Effector CD8-positive, alpha-beta T cell (primary cell): ENCODE results near the gene STIM1.
"Not testable (repeated sequence)": the region's sequence is repeated elsewhere in the genome, so short reads cannot be mapped to it uniquely, and the experiment has no call there.

Source experiments
- DNase-seq: peaks from one replicate; lab custom pipeline; 2025; lab: John Stamatoyannopoulos, UW

Gene STIM1

DNA sequence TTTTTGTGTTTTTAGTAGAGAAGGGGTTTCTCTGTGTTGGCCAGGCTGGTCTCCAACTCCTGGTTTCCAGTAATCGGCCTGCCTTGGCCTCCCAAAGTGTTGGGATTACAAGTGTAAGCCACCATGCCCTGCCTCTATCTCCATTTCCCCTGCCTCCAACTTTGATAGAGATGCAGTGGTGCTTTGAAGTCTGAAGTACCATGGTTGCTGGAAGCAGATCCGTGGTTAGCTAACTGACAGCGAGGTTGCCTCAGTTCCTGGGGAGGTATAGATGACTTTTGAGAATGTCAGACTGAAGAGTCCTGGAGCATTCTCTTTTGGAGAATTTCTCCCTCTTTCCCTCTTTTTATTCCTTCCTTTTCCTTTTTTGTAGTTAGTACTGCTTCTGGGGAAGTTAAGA, 127.6 kb downstream of the STIM1 start:
- no peak for DNase-seq

DNA sequence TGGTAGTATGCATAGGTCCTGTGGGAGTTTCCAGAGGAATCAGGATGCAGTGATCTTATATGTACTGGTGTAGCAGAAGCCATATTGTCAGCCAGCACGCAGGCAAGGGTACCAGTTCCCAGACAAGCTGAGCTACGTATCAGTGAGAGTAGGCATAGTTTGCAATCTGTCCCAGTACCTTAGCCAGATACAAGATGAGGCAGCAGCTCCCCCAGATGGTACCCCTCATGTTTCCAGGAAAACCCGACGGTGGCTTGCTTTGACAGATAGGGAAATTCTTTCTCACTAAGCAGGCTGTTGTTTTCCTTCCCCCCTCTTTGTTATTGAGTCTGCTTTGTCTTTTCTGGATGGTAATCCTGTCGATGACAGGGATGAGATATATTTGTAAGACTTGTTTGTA, 129.4 kb downstream of the STIM1 start:
- peak; percentile 5 for DNase-seq

DNA sequence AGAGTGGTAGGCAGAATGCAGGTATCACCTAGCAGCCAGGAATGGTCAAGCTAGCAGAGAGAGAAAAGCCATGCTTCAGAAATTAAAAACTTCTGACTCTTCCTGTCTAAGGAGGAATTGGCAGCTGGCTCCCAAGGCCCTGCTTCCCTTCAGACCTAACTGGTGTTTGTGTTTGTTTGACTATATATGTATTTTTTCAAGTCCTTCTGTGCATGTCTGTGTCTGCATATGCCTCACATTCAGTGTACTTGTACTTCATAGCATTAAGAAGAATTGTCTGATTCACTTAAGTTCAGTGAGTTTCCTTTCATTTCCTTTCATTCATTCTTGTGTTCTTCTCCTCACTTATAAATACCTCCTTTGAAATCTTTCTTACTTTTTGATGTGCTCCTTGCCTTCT, 130.2 kb downstream of the STIM1 start:
- DNase-seq, result no peak

DNA sequence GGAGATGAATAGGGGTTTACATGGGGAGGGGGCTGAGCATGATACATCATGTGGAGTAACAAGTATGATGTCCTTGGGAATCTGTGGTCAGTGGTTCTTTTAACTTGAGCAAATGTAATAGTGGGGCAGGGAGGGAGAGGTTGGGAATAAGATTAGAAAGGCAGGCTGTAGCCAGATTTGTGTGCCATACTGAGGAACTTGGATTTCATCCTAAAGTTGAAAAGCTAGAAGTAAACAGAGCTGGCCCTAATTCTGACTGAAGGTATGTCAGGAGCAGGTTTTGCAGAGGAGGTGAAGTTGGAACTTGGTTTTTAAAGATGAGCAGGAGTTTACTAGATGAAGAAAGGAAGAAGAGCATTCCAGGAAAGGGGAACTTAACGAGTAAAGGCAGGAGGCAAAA, 130.8 kb downstream of the STIM1 start:
- DNase-seq, result no peak

DNA sequence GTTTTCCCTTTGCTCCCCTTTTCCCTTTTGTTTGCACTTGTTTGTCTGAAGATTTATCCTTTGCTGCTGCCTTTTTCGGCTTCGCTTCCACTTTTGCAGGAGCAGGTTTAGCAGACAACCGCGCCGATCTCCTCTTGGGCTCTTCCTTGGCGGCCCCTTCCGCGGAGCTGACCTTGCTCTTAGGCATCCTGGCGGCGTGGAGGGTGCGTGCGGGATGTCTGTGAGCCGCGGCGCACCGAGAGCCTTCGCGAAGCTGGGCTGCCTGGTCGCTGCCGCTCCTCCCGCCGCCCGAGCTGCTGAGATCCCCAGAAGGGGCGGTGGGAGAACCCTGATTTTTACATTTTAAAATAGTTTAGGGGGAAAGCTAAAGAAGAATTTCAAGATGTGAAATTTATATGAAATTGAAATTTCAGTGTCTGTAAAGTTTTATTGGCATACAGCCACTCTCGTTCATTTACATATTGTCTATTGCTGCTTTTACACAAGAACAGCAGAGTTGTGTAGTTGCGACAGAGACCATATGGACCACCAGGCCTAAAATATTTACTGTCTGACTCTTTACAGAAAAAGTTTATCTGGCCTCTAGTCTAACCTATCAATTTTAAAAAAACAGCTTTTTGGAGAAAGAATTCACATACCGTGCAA, 133.9 kb downstream of the STIM1 start:
- no peak for DNase-seq

DNA sequence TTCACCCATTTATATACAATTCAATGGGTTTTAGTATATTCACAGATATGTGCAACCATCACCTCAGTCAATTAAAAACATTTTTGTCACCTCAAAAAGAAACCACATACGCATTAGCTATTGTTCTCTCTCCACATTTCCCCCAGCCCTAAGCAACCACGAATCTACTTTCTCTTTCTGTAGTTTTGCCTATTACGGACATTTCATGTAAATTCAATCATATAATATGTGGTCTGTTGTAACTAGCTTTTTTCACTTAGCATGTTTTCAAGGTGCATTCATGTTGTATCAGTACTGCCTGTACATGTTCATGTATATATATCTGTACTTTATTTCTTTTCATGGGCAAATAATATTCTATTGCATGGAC, 134.4 kb downstream of the STIM1 start:
- no peak for DNase-seq

DNA sequence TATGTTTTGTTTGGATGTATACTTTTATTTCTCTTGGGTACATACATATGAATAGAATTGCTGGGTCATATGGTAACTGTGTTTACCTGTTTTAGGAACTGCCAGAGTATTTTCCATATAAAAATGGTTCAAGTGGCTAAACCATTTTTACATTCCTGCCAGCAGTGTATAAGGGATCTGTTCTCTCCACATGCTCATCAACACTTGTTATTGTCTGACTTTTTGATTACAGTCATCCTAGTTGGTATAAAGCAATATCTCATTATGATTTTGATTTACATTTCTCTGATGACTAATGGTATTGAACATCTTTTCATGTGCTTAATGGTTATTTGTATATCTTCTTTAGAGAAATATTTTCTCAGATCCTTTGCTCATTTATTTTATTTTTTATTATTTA, 134.9 kb downstream of the STIM1 start:
- no peak for DNase-seq

DNA sequence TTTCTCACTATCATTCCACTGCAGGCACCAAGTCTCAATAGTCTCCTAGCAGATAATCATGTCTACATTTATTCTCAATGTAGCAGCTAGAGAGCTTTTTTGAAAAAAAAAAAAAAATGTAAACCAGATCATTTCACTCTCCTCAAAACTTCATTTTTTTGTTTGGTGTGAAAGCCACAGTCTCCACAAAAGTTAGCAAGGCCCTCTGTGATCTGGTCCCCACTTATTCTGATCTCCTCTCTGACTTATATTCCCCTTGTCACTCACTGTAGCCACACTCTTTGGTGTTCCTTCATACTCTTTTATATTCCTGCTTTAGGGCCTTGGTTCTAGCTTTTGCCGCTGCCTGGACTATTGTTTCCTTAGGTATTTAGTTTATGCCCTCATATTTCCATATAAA, 137.5 kb downstream of the STIM1 start:
- DNase-seq, result no peak

DNA sequence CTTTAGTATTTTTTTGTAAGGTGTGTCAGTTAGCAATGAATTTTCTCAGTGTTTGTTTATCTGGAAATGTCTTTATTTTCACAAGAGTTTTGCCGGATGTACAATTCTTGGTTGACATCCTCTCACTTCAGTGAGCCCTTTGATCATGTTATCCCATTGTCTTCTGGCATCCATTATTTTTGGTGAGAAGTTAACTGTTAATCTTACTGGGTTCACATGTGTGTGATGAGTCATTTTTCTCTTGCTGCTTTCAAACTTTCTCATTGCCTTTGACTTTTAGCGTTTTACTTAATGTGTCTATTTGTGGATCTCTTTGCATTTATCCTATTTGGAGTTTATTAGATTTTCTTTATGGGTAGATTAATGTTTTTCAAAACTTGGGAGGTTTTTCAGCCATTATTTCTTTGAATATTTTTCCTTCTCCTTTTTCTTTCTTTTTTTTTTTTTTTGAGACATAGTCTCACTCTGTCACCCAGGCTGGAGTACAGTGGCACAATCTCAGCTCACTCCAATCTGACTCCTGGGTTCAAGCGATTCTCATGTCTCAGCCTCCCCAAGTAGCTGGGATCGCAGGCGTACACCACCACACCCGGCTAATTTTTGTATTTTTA, 138.7 kb downstream of the STIM1 start:
- DNase-seq, result no peak

DNA sequence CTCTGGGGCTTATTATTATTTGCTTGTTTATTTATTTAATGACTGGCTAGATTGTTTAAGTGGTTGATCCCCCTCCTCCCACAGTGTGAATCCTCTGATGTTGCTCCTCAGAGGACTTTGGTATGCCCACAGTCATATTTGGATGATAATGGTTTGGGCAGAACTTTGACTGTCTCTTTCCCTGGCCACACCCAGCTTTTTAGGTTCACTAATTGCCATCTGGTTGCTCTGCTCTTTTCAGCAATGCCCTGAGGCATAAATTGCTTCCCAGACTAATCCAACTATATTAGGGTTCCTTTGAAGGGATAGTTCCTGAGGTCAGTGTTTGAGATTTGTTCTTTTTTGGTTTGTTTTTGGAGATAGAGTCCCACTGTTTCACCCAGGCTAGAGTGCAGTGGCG, 139.8 kb downstream of the STIM1 start:
- no peak for DNase-seq

DNA sequence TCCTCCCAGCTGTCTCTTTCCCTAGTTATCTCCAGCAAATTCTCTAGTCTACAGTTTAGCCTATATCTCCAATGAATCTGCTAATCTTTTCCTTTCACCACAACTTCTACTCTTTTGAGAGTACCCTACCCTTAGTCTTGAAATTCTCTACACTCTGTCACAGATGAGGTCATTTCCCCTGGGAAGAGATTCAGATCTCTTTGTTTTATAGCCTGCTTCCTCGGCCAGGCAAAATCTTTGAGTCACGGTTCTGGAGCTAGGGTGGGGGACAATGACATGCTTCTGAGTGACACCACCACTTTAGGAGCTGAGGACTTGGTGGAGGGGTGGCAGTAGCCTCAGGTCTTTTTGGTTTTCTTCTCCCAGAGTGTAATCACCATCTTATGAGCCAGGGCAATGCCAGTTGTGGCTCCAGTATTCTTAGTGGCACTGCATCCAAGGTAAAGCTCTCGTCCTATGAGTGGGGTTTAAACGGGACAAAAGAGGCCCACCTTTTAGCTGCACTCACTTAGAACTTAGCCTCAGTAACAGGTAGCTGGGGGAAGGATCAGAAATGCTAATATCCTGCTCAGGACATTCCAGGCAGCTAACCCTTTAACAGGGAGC, 140.6 kb downstream of the STIM1 start:
- DNase-seq, result no peak

DNA sequence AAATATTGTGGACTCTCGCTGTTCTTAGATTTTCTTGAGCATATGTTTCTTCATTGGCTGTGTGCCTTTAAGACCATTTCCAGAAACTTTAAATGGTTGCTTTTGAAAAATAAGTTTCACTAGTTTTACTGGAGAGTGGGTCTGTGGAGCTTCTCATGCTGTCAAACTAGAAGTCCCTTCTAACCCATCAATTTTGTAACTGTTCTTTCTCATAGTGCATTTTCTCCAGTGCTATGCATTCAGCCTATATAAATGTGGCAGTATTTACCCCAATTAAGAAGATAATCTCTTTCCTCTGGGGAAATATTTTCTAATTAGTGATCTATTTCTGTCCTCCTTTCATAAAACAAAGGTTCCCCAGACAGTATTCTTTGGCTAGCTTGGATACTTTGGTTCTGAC, 141.2 kb downstream of the STIM1 start:
- DNase-seq, result no peak

DNA sequence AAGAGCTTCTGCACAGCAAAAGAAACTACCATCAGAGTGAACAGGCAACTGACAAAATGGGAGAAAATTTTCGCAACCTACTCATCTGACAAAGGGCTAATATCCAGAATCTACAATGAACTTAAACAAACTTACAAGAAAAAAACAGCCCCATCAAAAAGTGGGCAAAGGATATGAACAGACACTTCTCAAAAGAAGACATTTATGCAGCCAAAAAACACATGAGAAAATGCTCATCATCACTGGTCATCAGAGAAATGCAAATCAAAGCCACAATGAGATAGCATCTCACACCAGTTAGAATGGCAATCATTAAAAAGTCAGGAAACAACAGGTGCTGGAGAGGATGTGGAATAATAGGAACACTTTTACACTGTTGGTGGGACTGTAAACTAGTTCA, 149.3 kb downstream of the STIM1 start:
- DNase-seq, result not testable (repeated sequence)

DNA sequence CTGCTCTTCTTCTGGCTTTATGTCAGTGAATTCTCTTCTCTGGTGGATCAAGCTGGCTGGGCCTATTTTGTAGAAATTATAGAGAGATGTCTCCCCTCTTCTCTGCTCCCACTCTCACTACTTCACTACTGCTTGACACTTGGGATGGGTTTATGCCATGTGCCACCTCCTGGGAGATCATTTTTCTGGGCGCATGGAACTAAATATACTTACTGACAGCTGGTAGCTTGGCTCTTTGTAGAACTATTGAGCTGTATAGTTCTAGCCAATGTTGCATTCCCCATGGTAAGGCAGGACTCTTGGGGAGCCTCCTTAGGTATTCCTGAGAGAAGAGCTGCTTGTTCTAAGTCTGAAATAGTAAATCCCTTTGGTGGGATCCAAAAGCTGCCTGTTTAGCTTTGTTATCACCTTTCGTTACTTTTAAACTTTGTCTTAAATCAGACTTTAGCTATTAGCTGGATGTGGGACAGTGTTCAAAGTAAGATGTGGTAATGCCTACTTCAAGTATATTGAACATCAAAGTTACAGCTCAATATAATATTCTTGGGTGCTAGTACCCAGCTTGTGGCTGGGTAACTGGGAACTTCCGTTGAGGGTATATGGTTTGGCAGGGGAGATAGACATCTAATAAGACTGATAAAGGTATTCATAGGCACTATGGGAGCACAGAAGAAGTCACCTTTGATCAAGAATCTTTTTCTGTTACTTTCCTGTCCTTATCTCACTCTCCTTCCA, 151.6 kb downstream of the STIM1 start:
- DNase-seq, result no peak

DNA sequence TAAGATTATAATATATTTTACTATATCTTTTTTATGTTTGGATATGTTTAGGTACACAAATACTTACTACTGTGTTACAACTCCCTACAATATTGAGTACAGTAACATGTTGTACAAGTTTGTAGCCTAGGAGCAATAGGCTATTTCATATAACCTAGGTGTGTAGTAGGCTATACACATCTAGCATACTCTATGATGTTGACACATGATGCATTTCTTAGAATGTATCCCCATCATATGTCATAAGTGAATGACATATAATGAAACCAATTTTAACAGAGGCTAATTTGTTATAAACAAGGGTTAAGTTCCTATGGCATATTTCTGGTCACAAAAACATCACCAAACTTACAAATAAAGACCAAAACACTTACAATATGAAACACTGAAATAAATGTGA, 152.7 kb downstream of the STIM1 start:
- no peak for DNase-seq

DNA sequence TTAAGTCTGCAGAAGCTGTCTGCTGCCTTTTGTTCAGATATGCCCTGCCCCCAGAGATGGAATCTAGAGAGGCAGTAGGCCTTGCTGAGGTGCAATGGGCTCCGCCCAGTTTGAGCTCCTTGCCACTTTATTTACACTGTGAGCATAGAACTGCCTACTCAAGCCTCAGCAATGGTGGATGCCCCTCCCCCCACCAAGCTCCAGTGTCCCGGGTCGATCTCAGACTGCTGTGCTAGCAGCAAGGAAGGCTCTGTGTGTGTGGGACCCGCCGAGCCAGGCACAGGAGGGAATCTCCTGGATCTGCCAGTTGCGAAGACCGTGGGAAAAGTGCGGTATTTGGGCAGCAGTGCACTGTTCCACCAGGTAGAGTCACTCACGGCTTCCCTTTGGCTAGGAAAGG, 161.1 kb downstream of the STIM1 start:
- not testable (repeated sequence) for DNase-seq

DNA sequence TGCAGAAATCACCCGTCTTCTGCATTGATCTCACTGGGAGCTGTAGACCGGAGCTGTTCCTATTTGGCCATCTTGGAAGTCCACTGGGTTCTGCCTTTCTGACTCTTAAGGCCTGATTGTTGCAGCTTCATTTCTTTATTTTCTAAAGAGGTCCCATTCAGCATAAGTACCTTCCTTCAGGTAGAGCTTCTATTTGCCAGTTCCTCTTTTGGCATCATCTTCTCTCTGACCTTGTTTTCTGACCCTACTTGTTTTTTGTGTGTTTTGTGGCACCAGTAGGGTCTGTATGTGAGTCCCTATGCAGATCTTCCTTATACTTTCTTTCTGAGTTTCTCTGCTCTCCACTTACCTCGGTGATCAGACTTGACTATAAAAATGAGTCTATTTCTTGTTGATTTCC, 161.7 kb downstream of the STIM1 start:
- no peak for DNase-seq

DNA sequence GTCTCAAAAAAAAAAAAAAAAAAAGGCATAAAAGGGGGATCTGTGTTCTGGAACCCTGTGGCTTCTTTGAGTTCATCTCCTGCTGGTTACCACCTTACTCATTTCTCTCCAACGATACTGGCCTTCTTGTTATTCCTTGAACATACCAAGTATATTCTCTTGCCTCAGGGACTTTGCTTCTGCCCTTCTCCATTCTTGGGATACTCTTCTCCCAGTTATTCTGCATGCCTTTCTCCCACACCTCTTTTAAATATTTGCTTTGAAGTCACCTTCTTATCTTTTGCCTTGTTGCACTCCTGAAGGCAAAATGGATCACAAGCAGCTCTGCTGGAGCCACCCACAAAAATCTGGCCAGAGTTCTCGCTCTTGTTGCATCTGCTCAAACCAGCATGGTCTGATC, 163.2 kb downstream of the STIM1 start:
- no peak for DNase-seq

DNA sequence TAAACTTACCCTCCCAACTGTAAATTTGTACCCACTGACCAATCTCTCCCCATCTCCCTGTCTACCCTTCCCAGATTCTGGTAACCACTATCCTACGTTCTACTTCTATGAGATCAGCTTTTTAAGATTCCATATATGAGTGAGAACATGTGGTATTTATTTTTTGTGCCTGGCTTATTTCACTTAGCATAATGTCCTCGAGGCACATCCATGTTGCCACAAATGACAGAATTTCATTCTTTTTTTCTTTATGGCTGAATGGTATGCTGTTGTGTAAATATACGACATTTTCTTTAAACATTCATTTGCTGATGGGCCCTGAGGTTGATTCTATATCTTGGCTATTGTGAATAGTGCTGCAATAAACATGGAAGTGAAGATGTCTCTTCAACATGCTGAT, 164.4 kb downstream of the STIM1 start:
- DNase-seq, result no peak

DNA sequence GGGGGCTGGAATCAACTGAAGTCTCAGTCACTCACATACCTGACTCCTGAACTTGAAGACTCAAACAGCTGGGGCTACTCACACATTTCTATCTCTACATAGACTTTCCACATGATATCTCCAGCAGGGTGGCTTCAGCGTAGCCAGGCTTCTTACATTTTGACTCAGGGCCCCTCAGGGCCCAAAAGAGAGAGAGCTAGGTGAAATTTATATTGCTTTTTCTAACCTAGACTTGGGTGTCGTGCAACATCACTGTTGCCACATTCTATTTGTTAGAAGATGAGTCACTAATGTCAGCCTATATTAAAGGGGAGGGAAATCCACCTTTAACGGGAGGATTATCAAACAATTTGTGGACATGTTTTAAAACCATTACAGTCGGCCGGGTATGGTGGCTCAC, 167.2 kb downstream of the STIM1 start:
- no peak for DNase-seq

DNA sequence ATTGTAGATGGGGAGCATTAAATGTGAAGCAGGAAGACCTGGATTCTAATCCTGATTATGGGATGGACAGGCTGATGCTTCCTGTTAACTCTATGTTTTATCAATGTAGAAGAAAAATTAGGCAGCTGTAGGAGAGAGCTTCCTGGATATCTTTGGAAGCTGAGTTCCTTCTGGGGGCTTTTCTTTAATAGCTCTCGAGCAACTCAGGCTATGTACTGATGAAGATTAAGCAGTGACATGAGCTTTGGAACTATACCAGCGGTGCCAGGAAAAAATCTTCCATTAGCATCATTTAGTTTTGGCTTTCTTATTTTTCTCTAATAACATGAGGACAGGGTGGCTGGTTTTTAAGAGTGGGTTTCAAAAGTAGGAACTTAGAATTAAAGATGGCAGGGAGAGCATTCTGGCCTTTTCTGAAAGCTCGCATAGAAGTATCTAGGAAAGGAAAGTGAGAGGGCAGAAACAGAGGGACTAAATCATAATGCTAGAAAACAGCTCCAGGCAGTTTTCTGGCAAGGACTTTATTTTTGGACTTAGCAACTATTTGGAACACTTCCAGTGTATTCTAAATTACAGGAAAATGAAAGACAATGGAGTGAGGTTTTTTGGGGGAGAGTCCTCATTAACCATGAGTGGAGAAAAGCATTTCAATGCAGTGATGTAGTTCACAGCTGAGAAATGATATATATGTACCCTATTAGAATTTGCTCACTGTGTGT, 169.9 kb downstream of the STIM1 start:
- no peak for DNase-seq

DNA sequence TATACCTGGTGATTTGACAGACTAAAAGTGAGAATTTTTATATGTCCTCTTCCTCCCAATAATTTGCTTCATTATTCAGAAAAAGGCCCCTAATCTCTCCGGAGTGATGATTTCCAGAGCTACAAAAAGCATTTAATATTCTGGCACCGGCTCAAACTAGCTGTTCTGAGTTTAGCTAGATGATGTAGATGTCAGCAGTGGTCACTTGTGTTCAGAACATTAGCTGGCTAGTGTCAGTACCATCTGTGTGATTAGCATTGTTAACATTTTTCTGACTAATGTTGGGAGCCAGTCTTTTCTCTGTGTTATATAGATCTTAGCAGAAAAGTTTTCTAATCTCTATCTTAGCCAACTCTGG, 170.5 kb downstream of the STIM1 start:
- DNase-seq, result no peak

DNA sequence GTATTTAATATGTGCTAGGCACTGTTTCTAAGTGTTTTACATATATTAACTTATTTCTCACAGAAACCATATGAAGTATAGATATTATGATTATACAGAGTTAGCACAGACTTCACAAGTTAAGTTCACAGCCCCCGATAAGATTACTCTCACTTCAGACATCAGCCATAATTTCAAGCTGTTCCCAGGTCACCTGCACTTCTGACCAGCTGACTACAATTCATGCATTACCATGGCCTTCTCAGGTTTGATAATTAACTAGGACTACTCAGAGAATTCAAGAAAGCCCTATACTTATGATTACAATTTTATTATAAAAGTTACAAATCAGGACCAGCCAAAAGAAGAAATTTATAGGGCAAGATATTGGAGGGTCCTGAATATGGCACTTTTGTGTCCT, 170.9 kb downstream of the STIM1 start:
- no peak for DNase-seq
